ENCODE measurements around the gene CCDC50. TPM values are rescaled to one million over a fixed set of nuclear protein-coding genes. Genes with fewer than 3 reads are reported as not detected.

Gene CCDC50
- total RNA-seq, 2 experiments from 2014 or later, result 13.6 to 15.4 TPM

DNA sequence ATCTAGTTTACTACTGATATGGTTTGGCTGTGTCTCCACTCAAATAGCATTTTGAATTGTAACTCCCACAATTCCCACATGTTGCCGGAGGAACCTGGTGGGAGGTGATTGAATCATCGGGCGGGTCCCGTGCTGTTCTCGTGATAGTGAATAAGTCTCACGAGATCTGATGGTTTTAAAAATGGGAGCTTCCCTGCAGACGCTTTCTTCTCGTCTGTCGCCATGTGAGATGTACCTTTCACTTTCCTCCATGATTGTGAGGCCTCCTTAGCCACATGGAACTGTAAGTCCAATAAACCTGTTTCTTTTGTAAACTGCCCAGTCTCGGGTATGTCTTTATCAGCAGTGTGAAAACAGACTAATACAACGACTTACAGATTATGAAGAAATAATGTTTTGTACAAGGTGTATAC is 96.1 kb downstream of the CCDC50 start:
- ChIA-PET POLR2A (no interaction called here), CTCF (no interaction called here)
- no peaks in the 10 kb centered on the region for H3K36me3 Mint-ChIP-seq
- intact Hi-C loops (cut with micrococcal nuclease), result no loop called here
- H3K4me1 Mint-ChIP-seq (ENCODE audit: low read depth), result no peaks in the 10 kb centered on the region
- no peak overlapping the region for H3K4me3 Mint-ChIP-seq
- H3K9me3 Mint-ChIP-seq, result no peaks in the 10 kb centered on the region
- no peak for DNase-seq
- H3K27me3 Mint-ChIP-seq, result no peaks in the 10 kb centered on the region
- no peak overlapping the region for H3K27ac Mint-ChIP-seq

DNA sequence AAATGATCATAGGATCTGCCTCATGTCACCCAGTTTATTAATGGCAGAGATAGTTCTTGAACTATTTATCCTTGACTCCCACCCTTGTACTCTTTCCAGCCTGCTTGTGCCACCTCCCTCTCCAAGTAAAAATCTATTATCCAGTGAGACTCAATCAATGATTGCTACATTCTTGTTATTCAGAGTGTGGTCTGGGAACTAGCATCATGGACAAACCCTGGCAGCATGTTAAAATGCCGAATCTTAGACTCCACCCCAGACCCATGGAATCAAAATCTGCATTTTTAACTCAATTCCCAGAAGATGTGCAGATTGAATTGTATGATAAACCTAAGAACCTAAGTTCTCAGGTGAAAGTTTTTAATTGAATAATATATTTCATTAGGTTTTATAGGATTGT is 97.1 kb downstream of the CCDC50 start:
- intact Hi-C loops (cut with micrococcal nuclease), result no loop called here
- ChIA-PET POLR2A (no interaction called here), CTCF (no interaction called here)

GRCh38 chr3:191428177-191428576 is 99.0 kb downstream of the CCDC50 start:
- no peak overlapping the region for H3K27ac Mint-ChIP-seq
- POLR2A ChIA-PET, result no interaction called here

More for the DNA sequence above, 97.1 kb downstream of the CCDC50 start:
- Mint-ChIP-seq H3K27ac (no peak overlapping the region), H3K4me3 (no peak overlapping the region), H3K4me1 (ENCODE audit: low read depth) (no peaks in the 10 kb centered on the region), H3K9me3 (no peaks in the 10 kb centered on the region), H3K27me3 (no peaks in the 10 kb centered on the region), H3K36me3 (no peaks in the 10 kb centered on the region)
- no peak for DNase-seq

GRCh38 chr3:191430103-191430502 is 100.9 kb downstream of the CCDC50 start:
- Mint-ChIP-seq H3K4me1 (ENCODE audit: low read depth) (no peaks in the 10 kb centered on the region), H3K4me3 (no peak overlapping the region), H3K27ac (no peak overlapping the region), H3K9me3 (no peaks in the 10 kb centered on the region), H3K27me3 (no peaks in the 10 kb centered on the region), H3K36me3 (no peaks in the 10 kb centered on the region)
- POLR2A ChIA-PET, result no interaction called here
- no peak for DNase-seq
- CTCF ChIA-PET, result no interaction called here
- intact Hi-C loops (cut with micrococcal nuclease), result no loop called here

More at GRCh38 chr3:191428177-191428576, 99.0 kb downstream of the CCDC50 start:
- intact Hi-C loops (cut with micrococcal nuclease), result no loop called here
- Mint-ChIP-seq H3K9me3 (no peaks in the 10 kb centered on the region), H3K4me3 (no peak overlapping the region), H3K4me1 (ENCODE audit: low read depth) (no peaks in the 10 kb centered on the region), H3K36me3 (no peaks in the 10 kb centered on the region), H3K27me3 (no peaks in the 10 kb centered on the region)
- no peak for DNase-seq
- CTCF ChIA-PET, result no interaction called here

DNA sequence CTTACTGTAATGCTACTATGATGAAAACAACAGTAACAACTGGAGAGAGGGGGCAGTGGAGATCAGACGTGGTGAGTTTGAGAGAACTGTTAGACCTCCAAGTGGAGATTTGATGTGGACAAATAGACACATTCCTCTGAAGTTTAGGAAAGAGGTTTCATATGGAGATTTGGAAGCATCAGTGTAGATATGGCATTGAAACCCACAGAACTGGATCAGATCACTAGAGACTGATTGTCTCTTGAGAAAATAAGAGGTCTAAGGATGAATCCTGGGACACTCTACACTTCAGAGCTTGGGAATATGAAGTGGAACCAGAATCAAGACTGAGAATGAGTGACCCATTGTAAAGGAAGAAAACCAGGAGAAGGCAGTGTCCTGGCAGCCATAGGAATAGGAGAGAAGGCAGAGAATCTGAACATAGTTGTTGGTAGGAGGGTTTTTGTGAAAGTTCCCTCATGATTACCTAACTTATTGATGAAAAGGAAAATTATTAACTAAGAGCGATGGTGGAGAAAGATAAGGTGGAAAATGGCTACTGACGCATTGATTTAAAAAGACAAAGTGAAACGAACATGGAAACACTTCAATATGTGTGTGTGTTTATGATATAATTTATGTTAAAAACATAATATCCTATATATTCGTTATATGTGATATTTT is 102.1 kb downstream of the CCDC50 start:
- Mint-ChIP-seq H3K36me3 (no peaks in the 10 kb centered on the region), H3K4me3 (no peak overlapping the region), H3K4me1 (ENCODE audit: low read depth) (no peaks in the 10 kb centered on the region), H3K27me3 (no peaks in the 10 kb centered on the region), H3K27ac (no peak overlapping the region), H3K9me3 (no peaks in the 10 kb centered on the region)
- ChIA-PET CTCF (no interaction called here), POLR2A (no interaction called here)
- DNase-seq, result no peak
- intact Hi-C loops (cut with micrococcal nuclease), result no loop called here

GRCh38 chr3:191432162-191432561 is 103.0 kb downstream of the CCDC50 start:
- no peak for DNase-seq
- Mint-ChIP-seq H3K36me3 (no peaks in the 10 kb centered on the region), H3K4me3 (no peak overlapping the region), H3K27me3 (no peaks in the 10 kb centered on the region), H3K9me3 (no peaks in the 10 kb centered on the region), H3K27ac (no peak overlapping the region), H3K4me1 (ENCODE audit: low read depth) (no peaks in the 10 kb centered on the region)
- ChIA-PET POLR2A (no interaction called here), CTCF (no interaction called here)
- intact Hi-C loops (cut with micrococcal nuclease), result no loop called here

- CTCF ChIA-PET, result no interaction called here
- intact Hi-C loops (cut with micrococcal nuclease), result no loop called here
Observed at GRCh38 chr3:191434024-191434423, 104.8 kb downstream of the CCDC50 start.

DNA sequence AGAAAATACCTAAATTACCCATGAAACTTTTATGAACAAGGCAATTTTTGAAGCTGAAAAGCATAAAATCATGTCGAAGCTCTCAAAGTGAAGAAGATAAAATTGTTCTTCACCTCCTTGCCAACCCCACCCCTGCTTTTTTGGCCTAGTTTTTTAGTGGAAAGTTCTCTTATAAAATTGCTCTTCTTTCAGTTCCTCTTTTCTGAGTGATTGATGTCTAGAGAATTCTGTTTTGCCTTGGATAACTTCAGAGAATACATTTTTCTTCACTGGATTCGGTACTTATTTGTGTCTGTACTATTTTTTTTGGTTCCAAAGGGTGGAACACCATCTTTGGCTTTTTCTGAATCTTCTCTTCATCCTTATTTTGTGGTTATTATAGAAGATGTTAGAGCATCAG is 106.8 kb downstream of the CCDC50 start:
- no peak overlapping the region for H3K27ac Mint-ChIP-seq
- no peaks in the 10 kb centered on the region for H3K36me3 Mint-ChIP-seq
- ChIA-PET CTCF (no interaction called here), POLR2A (no interaction called here)
- no peak for DNase-seq
- H3K9me3 Mint-ChIP-seq, result peaks cover 10% of the 10 kb centered on the region
- H3K27me3 Mint-ChIP-seq, result no peaks in the 10 kb centered on the region
- H3K4me1 Mint-ChIP-seq (ENCODE audit: low read depth), result no peaks in the 10 kb centered on the region
- no peak overlapping the region for H3K4me3 Mint-ChIP-seq
- intact Hi-C loops (cut with micrococcal nuclease), result no loop called here

More at GRCh38 chr3:191434024-191434423, 104.8 kb downstream of the CCDC50 start:
- POLR2A ChIA-PET, result no interaction called here
- H3K36me3 Mint-ChIP-seq, result no peaks in the 10 kb centered on the region
- no peaks in the 10 kb centered on the region for H3K27me3 Mint-ChIP-seq
- no peak for DNase-seq
- no peaks in the 10 kb centered on the region for H3K9me3 Mint-ChIP-seq
- H3K27ac Mint-ChIP-seq, result no peak overlapping the region
- no peaks in the 10 kb centered on the region for H3K4me1 Mint-ChIP-seq (ENCODE audit: low read depth)
- H3K4me3 Mint-ChIP-seq, result no peak overlapping the region

DNA sequence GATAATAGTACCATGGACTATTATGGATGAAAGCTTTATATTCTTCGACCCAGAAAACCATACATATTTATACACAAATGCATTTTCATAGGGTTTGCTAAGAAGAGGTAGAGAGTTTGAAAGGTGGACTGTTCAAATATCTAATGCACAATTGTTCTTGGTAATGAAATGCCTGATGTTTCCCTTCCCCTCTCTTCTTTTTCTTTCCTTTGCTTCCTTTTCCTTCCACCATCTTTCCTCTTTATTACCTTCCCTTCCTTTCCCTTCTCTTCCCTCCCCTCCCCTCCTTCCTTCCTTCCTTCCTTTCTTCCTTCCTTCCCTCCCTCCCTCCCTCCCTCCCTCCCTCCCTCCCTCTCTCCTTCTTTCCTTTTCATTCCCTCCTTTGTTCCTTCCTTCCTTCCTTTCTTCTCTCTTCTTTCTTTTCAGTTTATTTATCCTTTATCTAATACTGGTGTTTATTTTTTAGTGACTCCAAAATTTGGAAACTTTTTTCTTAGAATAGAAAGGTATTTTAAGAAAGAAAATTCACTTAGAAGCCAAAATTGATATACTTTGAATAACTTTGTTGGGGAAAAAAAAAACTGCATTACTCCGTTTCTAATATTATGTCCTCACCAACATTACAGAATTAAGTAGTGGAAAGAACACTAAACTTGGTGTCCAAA is 109.1 kb downstream of the CCDC50 start:
- Mint-ChIP-seq H3K36me3 (no peaks in the 10 kb centered on the region), H3K27ac (no peak overlapping the region), H3K4me1 (ENCODE audit: low read depth) (peaks cover 2% of the 10 kb centered on the region), H3K4me3 (no peak overlapping the region), H3K9me3 (peaks cover 10% of the 10 kb centered on the region), H3K27me3 (no peaks in the 10 kb centered on the region)
- POLR2A ChIA-PET, result no interaction called here
- intact Hi-C loops (cut with micrococcal nuclease), result no loop called here
- CTCF ChIA-PET, result no interaction called here
- DNase-seq, result no peak

- DNase-seq, result no peak
- intact Hi-C loops (cut with micrococcal nuclease), result no loop called here
- Mint-ChIP-seq H3K4me1 (ENCODE audit: low read depth) (peaks cover 2% of the 10 kb centered on the region), H3K4me3 (no peak overlapping the region), H3K36me3 (no peaks in the 10 kb centered on the region), H3K27ac (no peak overlapping the region), H3K27me3 (no peaks in the 10 kb centered on the region), H3K9me3 (peaks cover 10% of the 10 kb centered on the region)
- CTCF ChIA-PET, result no interaction called here
- POLR2A ChIA-PET, result no interaction called here
Observed at GRCh38 chr3:191440532-191440931, 111.3 kb downstream of the CCDC50 start.

DNA sequence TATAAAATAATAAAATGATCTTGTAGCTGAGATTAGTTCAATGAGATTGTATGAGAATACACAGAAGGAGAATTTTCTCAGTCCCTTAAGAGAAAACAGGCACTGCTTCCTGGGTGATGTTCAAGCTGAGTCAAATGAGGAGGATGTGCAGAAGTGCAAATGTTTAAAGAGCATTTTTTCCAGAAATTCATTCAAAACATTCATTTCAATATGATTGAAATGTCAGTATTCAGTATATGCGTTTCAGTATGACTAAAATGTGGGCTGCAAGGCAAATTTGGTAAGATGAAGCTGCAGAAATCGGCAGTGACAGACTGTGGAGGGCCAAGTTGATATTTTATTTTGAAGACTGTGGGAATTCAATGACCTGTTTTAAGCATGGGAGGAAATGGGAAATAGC is 112.5 kb downstream of the CCDC50 start:
- Mint-ChIP-seq H3K27me3 (no peaks in the 10 kb centered on the region), H3K4me3 (no peak overlapping the region), H3K4me1 (ENCODE audit: low read depth) (peaks cover 2% of the 10 kb centered on the region), H3K27ac (no peak overlapping the region), H3K9me3 (peaks cover 10% of the 10 kb centered on the region), H3K36me3 (no peaks in the 10 kb centered on the region)
- CTCF ChIA-PET, result no interaction called here
- intact Hi-C loops (cut with micrococcal nuclease), result no loop called here
- POLR2A ChIA-PET, result no interaction called here
- no peak for DNase-seq

GRCh38 chr3:191444569-191444968 is 115.4 kb downstream of the CCDC50 start:
- Mint-ChIP-seq H3K36me3 (no peaks in the 10 kb centered on the region), H3K27me3 (no peaks in the 10 kb centered on the region), H3K9me3 (peaks cover 15% of the 10 kb centered on the region), H3K4me1 (ENCODE audit: low read depth) (peaks cover 2% of the 10 kb centered on the region), H3K4me3 (no peak overlapping the region), H3K27ac (no peak overlapping the region)
- intact Hi-C loops (cut with micrococcal nuclease), result no loop called here
- POLR2A ChIA-PET, result no interaction called here
- DNase-seq, result no peak
- CTCF ChIA-PET, result no interaction called here

Measured in activated CD4-positive, alpha-beta memory T cell treated with anti-CD3 and anti-CD28 coated beads for 36 hours (primary cell).